ENCODE measurements around the gene NFYA. TPM values are rescaled to one million over a fixed set of nuclear protein-coding genes. Genes with fewer than 3 reads are reported as not detected.

The NFYA gene
- total RNA-seq, 2 experiments from 2014 or later: 26.7 to 27.3 TPM

GRCh38 chr6:41054511-41054910, 18.3 kb upstream of the NFYA start:
- DNase-seq: no peak
- Mint-ChIP-seq H3K9me3 (no peaks in the 10 kb centered on the region), H3K27ac (no peak overlapping the region), H3K4me3 (no peak overlapping the region), H3K4me1 (ENCODE audit: low read depth) (peaks cover 21% of the 10 kb centered on the region), H3K27me3 (no peaks in the 10 kb centered on the region), H3K36me3 (ENCODE audit: low read depth) (peaks cover 30% of the 10 kb centered on the region)
- Histone ChIP-seq H3K4me1 (ENCODE audit: insufficient read depth, low read length) (peaks cover 20% of the 10 kb centered on the region), H3K4me3 (ENCODE audit: low read length) (no peak overlapping the region), H3K27ac (ENCODE audit: low read depth in 1 of 2, low read length in 2 of 2) (no peak overlapping the region), H3K27me3 (ENCODE audit: control insufficient read depth in 1 of 2, insufficient read depth in 2 of 2, low read length in 2 of 2) (no peaks in the 10 kb centered on the region), H3K9me3 (ENCODE audit: control insufficient read depth in 1 of 2, insufficient read depth in 1 of 2, low read length in 2 of 2) (no peaks in the 10 kb centered on the region), H3K36me3 (ENCODE audit: insufficient read depth, low read length) (no peaks in the 10 kb centered on the region)
- CTCF ChIA-PET: no interaction called here
- ATAC-seq (ENCODE audit: poor library complexity): no peak
- intact Hi-C loops (cut with DNase I, micrococcal nuclease): no loop called here
- POLR2A ChIA-PET: no interaction called here
- TF ChIP-seq CTCF (IDR thresholded peaks at IDR 0.05): no peak

GRCh38 chr6:41055149-41055548, 17.6 kb upstream of the NFYA start:
- Mint-ChIP-seq H3K4me3 (no peak overlapping the region), H3K27me3 (no peaks in the 10 kb centered on the region), H3K36me3 (ENCODE audit: low read depth) (peaks cover 33% of the 10 kb centered on the region), H3K27ac (no peak overlapping the region), H3K4me1 (ENCODE audit: low read depth) (peaks cover 18% of the 10 kb centered on the region), H3K9me3 (no peaks in the 10 kb centered on the region)
- ChIA-PET POLR2A (no interaction called here), CTCF (no interaction called here)
- Histone ChIP-seq H3K4me3 (ENCODE audit: low read length) (no peak overlapping the region), H3K4me1 (ENCODE audit: insufficient read depth, low read length) (peaks cover 20% of the 10 kb centered on the region), H3K36me3 (ENCODE audit: insufficient read depth, low read length) (no peaks in the 10 kb centered on the region), H3K27me3 (ENCODE audit: control insufficient read depth in 1 of 2, insufficient read depth in 2 of 2, low read length in 2 of 2) (no peaks in the 10 kb centered on the region), H3K27ac (ENCODE audit: low read depth in 1 of 2, low read length in 2 of 2) (no peak overlapping the region), H3K9me3 (ENCODE audit: control insufficient read depth in 1 of 2, insufficient read depth in 1 of 2, low read length in 2 of 2) (no peaks in the 10 kb centered on the region)
- intact Hi-C loops (cut with DNase I, micrococcal nuclease): no loop called here
- ATAC-seq (ENCODE audit: poor library complexity): no peak
- no peak for DNase-seq
- no peak for TF ChIP-seq CTCF (IDR thresholded peaks at IDR 0.05)

GRCh38 chr6:41056768-41057490, 15.8 kb upstream of the NFYA start:
- no peaks in the 10 kb centered on the region for H3K9me3 Mint-ChIP-seq
- no peaks in the 10 kb centered on the region for H3K9me3 ChIP-seq (ENCODE audit: control insufficient read depth in 1 of 2, insufficient read depth in 1 of 2, low read length in 2 of 2)
- H3K4me1 ChIP-seq (ENCODE audit: insufficient read depth, low read length): peaks cover 13% of the 10 kb centered on the region
- no peak for DNase-seq
- H3K27me3 ChIP-seq (ENCODE audit: control insufficient read depth in 1 of 2, insufficient read depth in 2 of 2, low read length in 2 of 2): no peaks in the 10 kb centered on the region
- no peak overlapping the region for H3K4me3 Mint-ChIP-seq
- intact Hi-C loops (cut with DNase I, micrococcal nuclease): no loop called here
- TF ChIP-seq CTCF (IDR thresholded peaks at IDR 0.05): no peak
- H3K36me3 Mint-ChIP-seq (ENCODE audit: low read depth): peaks cover 48% of the 10 kb centered on the region
- ChIA-PET CTCF (no interaction called here), POLR2A (no interaction called here)
- peaks cover 9% of the 10 kb centered on the region for H3K36me3 ChIP-seq (ENCODE audit: insufficient read depth, low read length)
- ATAC-seq (ENCODE audit: poor library complexity): no peak
- H3K4me3 ChIP-seq (ENCODE audit: low read length): no peak overlapping the region
- no peak overlapping the region for H3K27ac Mint-ChIP-seq
- peaks cover 10% of the 10 kb centered on the region for H3K4me1 Mint-ChIP-seq (ENCODE audit: low read depth)
- H3K27me3 Mint-ChIP-seq: no peaks in the 10 kb centered on the region
- H3K27ac ChIP-seq (ENCODE audit: low read depth in 1 of 2, low read length in 2 of 2): no peak overlapping the region
